ENCODE measurements around the gene ADAM11. TPM values are rescaled to one million over a fixed set of nuclear protein-coding genes. Genes with fewer than 3 reads are reported as not detected.

The ADAM11 gene
- total and polyA plus RNA-seq, 2 of the 8 experiments (the other 6 are each of a cell fraction or from before 2014, with no cell fraction given): 2.3 to 2.9 TPM

GRCh38 chr17:44752953-44753861 is 5.6 kb upstream of the ADAM11 start (continued):
- no peak for TF ChIP-seq SAP30 (IDR thresholded peaks at IDR 0.05; ENCODE audit: insufficient read depth, insufficient replicate concordance, low read length)
- no peak for TF ChIP-seq GTF2F1 (IDR thresholded peaks at IDR 0.05; ENCODE audit: borderline replicate concordance, low read depth, low read length)
- no peak for TF ChIP-seq RXRA (IDR thresholded peaks at IDR 0.05; ENCODE audit: insufficient read depth, low read depth, low read length)
- no peak for TF ChIP-seq KDM1A (IDR thresholded peaks at IDR 0.05; ENCODE audit: borderline replicate concordance, low read length)

Data from H1 (cell line).